RWPE1 (cell line): ENCODE results near the gene CUBN.

Experiments
- CTCF ChIA-PET: fragments of 350-600 bp; sonication (Branson Sonifier 250); formaldehyde crosslinking; extraction: SDS; loops from one replicate; lab custom pipeline; 2021; lab: Yijun Ruan, JAX
- POLR2A ChIA-PET: fragments of 400-600 bp; formaldehyde crosslinking; extraction: SDS; loops from one replicate; lab custom pipeline; 2020; ENCODE audit warnings: antibody characterized with exemption; ENCODE audit not compliant: low non-redundant PET; lab: Yijun Ruan, JAX
- DNase-seq: peaks from one replicate; pipeline ENCODE4 v3.0.0; 2012; ENCODE audit warnings: low spot score
- H3K27ac ChIP-seq: fragments of 450-650 bp; 2 replicates; pipeline ENCODE4 v1.5.1; 2017
- TF ChIP-seq, protein P1 (sequence below): fragments of 450-650 bp; conservative IDR thresholded peaks from 2 replicates; pipeline ENCODE4 v1.5.1; 2017; ENCODE audit warnings: low read depth, mild to moderate bottlenecking

CUBN gene

DNA sequence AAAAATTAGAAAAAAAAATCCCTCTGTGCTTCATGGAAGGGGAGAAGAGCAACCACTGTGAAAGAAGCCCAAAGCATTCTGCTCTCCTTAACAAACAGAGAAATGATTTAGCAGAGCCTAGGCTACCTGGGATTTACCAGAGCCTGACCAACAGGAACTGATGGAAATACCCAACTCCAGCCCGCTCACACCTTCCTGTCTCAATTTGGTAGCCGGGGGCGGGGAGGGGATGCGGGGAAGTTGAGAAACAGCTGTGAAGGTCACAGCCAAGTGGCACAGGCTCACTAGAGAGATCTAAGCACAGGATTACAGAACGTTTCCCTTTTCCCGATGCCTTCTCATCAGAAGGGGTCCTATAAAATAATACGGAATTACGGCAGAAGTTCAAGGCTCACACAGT lies 330.0 kb downstream of the CUBN start:
- POLR2A ChIA-PET, result no interaction called here

DNA sequence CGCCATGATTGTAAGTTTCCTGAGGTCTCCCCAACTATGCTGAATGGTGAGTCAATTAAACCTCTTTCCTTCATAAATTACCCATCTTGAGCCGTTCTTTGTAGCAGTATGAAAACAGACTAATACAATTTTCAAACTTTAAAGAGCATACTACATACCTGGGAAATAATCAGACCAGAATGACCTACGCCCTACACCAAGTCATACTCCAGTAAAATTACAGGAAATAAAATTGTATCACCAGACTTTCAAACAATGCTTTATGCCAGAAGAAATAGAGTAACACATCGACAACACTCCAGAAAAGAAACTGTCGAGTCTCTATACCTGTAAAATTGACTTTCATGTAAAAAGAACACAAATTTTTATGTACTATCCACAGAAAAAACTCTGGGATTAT lies 331.0 kb downstream of the CUBN start:
- ChIA-PET POLR2A (no interaction called here), CTCF (no interaction called here)
- DNase-seq, result no peak
- TF ChIP-seq, protein P1, sequence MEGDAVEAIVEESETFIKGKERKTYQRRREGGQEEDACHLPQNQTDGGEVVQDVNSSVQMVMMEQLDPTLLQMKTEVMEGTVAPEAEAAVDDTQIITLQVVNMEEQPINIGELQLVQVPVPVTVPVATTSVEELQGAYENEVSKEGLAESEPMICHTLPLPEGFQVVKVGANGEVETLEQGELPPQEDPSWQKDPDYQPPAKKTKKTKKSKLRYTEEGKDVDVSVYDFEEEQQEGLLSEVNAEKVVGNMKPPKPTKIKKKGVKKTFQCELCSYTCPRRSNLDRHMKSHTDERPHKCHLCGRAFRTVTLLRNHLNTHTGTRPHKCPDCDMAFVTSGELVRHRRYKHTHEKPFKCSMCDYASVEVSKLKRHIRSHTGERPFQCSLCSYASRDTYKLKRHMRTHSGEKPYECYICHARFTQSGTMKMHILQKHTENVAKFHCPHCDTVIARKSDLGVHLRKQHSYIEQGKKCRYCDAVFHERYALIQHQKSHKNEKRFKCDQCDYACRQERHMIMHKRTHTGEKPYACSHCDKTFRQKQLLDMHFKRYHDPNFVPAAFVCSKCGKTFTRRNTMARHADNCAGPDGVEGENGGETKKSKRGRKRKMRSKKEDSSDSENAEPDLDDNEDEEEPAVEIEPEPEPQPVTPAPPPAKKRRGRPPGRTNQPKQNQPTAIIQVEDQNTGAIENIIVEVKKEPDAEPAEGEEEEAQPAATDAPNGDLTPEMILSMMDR, result no peak
- no peak overlapping the region for H3K27ac ChIP-seq

More for the DNA sequence above, 330.0 kb downstream of the CUBN start:
- no peak for DNase-seq
- no peak overlapping the region for H3K27ac ChIP-seq
- CTCF ChIA-PET, result no interaction called here
- TF ChIP-seq, protein P1, result no peak

DNA sequence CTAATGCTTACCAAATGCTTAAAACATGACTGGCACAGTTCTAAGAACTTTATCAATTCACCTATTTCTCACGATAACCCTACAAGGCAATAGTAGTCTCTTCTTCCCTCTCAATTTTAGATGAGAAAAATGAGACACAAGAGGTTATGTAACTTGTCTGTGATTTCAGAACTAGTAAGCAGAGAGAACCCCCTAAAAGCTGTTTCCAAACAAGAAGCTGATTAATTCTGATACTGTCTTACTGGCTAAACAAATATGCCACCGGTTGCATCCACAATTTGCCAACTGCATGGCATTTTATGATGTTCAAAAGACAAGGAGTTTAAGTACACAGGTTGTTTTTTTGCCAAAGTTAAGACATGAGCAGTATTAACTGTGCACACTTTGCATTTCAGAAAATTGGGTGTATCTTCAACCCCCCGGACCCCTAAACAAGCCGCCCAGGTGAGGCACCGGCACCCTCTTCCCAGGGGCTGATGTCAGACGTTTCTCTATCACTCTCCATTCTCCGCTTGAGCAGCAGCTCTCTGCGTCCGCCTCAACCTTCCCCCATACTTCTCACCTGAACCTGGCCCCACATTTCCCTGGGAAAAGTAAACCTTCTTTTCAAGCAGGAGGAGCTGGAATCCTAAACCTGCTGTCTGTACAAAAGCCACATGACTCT lies 334.1 kb downstream of the CUBN start:
- DNase-seq, result no peak
- ChIA-PET POLR2A (no interaction called here), CTCF (interaction anchor here (1.1 kb wide), 1 partner anchor 18 kb away, joined by 3 read pairs; no protein-coding TSS in a partner anchor)
- TF ChIP-seq, protein P1, result no peak
- no peak overlapping the region for H3K27ac ChIP-seq

DNA sequence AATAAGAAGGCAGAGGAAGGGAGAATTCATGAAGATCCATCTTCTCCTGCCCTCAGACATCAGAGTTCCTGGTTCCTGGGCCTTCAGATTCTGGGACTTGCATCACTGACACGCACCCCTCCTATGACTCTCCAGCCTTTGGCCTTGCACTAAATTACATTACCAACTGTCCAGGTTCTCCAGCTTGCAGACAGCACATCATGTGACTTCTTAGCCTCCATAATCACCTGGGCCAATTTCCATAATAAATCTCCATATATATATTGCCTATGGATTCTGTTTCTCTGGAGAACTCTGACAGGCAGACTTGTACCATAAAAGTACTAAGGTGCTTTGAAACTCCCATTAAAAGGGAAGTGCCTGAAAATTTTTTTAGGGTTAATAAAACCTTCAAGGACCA lies 335.6 kb downstream of the CUBN start:
- TF ChIP-seq, protein P1, result no peak
- POLR2A ChIA-PET, result no interaction called here
- H3K27ac ChIP-seq, result no peak overlapping the region

DNA sequence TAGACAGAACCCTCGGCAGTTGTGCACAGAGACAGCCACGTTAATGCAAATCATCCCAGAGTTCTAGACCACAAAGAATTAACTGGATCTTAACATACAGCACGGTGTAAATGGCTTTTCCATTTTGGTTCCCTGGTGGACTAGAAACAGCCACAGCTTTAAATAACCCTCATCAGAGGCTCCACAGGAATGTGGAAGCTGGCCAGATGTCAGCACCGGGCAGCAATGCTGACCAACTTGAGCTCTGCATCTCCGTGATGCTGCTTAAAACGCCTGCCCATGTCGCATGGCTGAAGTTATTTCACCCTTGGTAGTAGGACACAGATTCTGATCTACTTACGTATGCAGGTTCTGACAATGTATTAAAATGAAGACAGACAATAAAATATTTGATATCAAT lies 336.9 kb downstream of the CUBN start:
- ChIA-PET CTCF (interaction anchor here (0.5 to 0.7 kb wide), 2 partner anchors 16 to 615 kb away, joined by 3 to 4 read pairs; no protein-coding TSS in a partner anchor), POLR2A (no interaction called here)
- TF ChIP-seq, protein P1, result no peak
- DNase-seq, result no peak
- H3K27ac ChIP-seq, result no peak overlapping the region

More for the DNA sequence above, 335.6 kb downstream of the CUBN start:
- no peak for DNase-seq
- CTCF ChIA-PET, result no interaction called here

DNA sequence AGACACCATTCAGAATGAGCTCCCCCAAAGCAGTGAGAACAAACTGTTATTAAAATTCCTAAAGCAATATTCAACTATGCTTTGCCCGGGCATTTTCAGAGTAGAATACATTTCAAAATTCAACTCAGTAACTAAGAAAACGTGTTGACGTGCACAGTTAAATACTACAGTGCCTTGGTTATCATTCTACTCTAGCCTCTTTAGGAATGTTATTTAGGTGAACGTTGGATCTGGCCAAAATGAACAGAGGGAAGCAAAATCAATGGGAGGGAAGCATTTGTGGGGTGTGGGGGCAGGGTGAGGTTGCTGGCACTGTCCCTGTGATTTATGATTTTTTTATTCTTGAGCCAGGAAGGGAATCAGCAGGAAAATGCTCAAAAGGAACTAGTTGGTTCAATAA lies 339.8 kb downstream of the CUBN start:
- H3K27ac ChIP-seq, result no peak overlapping the region
- DNase-seq, result no peak
- TF ChIP-seq, protein P1, result no peak
- ChIA-PET CTCF (interaction anchor here (0.6 kb wide), 1 partner anchor 29 kb away, joined by 4 read pairs; no protein-coding TSS in a partner anchor), POLR2A (interaction anchor here (0.6 kb wide), 1 partner anchor 993 kb away, joined by 3 read pairs; no protein-coding TSS in a partner anchor)
